NCI-H128 (cell line): ENCODE data around the gene TCFL5.

Experiments
- DNase-seq: peaks from one replicate; lab custom pipeline; 2025; ENCODE audit not compliant: unreplicated experiment; lab: John Stamatoyannopoulos, UW

TCFL5 gene

DNA sequence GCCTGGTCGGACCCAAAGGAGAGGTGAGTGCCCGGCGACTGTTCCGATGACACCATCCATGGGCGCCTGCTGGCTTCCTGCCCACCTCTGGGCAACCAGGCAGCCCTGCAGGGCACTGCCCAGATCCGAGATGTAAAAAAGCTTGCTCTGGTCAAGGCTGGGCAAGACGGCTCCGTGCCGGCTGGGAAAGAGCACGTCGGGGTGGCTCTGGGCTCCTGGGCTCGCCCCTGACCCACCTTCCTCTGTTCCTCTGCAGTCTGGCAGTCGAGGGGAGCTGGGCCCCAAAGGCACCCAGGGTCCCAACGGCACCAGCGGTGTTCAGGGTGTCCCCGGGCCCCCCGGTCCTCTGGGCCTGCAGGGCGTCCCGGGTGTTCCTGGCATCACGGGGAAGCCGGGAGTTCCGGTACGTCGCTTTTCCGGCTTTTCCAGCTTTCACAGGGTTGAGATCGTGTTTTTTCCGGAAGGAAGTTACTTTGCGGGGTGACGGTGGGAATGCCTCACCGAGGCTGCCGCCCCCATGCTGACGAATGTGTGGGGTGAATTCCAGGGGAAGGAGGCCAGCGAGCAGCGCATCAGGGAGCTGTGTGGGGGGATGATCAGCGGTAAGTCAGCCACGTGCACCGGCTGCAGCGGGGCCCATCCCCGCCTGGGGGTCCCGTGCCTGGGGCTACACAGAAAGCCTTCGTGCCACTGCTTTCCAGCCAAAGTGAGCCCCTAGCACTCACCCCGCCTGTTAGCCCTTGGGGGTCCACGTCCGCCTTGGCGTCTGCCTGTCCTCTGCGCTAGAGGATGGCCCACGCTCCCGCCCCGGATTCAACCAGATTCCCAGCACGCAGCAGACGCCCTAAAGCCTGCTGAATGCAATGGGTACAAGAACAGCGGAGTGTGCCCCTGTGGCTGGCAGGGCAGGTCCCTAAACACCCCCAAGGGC, 25.4 kb downstream of the TCFL5 start:
- no peak for DNase-seq

DNA sequence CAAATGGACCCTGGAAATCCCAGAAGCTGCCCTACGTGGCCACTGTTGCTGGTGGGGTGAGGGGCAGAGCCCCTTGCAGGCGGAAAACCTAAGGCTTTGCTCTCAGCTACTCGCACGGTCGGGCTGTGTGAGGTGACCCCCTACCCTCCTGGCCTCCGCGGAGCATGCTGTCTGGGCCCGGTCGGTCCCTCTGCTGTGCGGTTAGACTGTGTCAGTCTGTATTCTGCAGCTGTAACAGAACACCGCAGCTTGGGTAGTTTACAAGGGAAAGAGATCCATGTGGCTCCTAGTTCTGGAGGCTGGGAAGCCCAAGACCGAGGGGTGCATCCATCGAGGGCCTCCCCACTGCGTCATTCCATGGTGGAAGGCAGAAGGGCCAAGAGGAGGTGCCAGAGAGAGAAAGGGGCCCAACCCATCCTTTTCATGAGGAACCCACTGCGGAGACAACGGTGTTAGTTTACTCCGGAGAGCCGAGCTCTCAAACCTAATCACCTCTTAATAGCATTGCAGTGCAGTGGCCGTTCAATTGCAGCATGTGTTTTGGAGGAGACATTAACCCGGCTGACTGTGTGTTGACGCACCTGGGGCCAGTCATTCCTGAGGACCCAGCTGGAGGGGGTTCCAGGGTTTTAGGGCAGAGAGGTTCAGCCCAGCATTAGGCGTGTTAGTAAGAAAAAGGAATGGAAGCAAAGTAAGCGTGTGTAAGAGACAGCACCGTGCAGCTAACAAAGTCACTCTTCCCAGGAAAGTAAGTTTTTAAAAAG, 26.5 kb downstream of the TCFL5 start:
- no peak for DNase-seq

DNA sequence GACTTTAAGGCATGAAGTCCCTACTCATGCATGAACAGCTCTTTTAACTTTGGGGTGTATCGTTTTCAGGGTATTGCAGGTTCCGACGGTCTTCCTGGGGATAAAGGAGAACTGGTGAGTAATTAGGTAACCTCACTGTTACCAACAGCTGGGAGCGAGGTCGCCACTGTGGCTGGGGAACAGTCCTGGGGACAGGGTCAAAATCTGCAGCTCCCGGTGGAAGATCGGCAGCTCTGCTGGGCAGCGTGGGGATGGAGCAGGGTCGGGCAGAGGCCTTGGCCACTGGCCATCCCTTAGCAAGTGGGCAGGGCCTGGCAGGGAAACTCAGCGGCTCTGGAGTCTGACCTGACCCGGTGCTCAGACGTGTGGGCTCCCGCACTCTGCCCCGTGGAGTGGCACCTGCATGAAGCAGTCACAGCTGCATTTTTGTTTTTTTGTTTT, 28.7 kb downstream of the TCFL5 start:
- no peak for DNase-seq

DNA sequence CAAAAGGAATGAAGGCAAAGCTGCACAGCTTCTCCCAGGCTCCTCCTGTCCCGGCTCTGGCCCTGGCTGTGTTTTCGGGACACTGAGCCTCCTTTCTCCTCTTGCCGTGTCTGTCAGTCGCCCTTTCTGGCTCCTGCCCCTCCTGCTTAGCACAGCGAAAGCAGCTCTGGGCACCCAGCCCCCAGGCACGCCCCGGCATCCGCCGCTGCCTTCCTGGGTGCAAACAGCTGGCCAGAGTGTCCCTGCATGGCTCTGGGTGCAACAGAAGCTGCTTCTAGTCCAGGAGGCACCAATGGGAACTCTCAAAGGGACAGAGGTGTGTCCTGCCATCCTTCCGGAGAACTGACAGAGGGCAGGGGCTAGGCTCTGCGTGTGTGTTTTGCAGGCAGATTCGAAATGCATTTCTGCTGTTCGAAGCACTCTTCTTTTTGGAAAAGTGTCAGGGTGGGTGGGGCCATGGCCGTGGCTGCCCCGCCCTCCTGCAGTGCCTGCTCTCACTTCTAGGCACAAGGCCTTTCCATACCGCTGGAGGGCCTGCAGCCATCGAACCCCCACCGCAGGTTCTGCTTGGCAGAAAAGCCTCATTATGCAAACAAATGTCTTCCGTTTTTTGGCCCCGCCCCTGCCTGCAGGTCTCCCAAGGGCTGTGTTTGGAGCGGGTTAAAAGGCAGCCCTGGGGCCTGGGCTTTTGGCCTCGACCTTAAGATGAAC, 29.3 kb downstream of the TCFL5 start:
- DNase-seq, result no peak

DNA sequence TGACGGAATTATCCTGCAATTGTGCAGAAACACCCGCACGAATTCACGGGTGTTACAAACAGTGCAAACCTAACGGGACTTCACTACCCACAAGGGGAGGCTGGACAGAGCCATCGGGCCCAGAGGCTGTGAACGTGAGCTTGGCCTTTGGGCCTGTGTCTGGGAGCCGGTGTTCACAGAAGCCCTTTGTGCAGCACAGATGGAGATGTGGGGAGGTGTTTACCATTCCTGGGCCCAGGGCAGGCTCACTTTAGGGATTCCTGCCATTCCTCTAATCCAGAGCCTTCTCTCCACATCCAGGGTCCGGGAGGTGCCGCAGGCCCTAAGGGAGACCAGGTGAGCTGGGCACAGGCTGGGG, 29.8 kb downstream of the TCFL5 start:
- DNase-seq, result no peak

DNA sequence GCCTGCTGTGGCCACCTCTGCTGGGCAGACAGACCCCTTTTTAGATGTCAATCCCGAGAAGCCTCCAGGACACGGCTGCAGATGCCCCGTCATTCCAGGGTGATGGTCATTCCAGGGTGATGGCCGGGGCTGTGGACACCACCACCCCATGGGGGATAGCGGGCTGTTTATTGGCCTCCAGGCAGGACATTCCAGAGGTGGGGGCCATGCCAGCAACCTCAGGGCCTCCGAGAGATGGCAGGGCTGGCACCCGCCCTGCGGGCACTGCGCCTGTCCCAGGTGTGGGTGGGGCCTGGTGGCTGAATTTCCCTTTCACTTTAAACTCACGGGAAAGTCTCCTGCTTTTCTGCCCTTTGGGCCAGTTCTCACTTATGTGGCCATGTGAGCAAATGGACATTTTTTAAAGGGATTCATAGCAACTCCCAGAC, 30.2 kb downstream of the TCFL5 start:
- DNase-seq, result no peak

DNA sequence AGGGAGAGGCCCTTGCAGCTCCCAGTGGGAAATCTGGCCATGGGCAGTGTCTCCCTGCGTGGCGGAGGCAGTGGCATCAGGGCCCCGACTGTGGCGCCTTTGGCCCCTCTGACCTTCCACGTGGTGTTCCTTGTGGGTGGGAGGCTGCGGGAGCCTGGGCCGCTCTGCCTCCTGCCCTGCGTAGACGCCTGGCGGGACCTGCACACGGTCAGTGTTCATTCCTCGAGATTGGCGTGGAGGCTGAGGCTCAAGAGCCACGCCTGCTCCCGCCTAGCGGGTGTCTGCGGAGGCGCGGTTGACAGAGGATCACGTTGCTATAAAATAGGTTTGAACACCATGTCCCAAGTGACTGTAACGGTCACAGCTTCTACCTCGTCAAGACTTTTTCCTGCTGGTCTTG, 30.8 kb downstream of the TCFL5 start:
- no peak for DNase-seq

DNA sequence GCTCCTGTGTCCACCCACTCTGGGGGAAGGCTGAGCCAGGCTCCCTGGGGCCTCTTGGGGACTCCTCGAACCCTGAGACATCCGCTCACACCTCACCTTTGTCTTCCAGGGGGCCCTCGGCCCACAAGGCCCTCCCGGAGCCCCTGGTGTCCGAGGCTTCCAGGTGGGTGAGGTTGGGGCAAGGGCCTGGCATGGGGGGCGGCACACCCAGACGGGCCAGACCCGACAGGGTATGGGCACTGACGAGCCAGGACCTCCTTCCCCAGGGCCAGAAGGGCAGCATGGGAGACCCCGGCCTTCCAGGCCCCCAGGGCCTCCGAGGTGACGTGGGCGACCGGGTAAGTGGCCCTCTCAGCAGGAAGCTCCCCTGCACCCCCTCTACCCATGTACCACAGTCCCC, 31.4 kb downstream of the TCFL5 start:
- DNase-seq, result no peak

DNA sequence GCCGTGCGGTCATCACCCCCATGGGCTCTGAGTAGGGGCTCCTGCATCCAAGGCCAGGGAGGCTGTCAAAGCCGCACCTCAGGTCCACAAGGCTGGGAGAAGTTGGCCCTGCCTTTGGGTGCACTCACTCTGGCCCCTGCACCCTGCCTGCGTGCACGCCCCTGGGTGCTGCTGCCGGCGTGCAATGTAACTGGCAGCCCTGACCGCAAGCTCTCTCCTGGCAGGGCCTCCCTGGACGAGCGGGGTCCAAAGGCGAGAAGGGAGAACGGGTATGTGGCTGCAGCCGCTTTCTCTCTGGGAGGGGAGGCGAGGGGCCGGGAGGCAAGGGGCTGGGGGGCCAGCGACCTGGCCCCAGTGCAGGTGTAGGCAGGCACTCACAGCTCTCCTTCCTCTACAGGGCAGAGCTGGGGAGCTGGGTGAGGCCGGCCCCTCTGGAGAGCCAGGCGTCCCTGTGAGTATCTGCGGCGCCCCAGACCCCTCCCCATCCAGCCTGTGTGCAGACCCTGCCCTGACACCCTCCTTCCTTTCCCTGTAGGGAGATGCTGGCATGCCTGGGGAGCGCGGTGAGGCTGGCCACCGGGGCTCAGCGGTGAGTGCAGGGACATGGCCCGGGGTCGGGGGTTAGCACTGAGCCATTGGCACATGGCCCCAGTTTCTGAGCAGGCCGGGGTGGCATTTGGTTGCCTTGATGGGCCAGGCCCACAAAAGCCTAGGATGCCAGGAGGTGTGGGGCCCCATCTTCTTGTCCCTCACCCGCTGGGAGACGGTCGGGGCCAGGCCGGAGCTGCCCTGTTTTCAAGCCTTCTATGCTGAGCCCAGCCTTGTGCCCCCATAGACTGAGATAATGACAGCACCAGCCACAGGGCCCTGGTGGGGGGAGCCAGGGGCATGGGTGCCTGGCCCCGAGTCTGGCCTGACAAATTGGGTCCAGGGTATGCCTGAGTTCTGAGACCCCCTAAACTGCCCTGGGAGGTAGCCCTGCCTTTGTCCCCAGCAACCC, 32.1 kb downstream of the TCFL5 start:
- no peak for DNase-seq

DNA sequence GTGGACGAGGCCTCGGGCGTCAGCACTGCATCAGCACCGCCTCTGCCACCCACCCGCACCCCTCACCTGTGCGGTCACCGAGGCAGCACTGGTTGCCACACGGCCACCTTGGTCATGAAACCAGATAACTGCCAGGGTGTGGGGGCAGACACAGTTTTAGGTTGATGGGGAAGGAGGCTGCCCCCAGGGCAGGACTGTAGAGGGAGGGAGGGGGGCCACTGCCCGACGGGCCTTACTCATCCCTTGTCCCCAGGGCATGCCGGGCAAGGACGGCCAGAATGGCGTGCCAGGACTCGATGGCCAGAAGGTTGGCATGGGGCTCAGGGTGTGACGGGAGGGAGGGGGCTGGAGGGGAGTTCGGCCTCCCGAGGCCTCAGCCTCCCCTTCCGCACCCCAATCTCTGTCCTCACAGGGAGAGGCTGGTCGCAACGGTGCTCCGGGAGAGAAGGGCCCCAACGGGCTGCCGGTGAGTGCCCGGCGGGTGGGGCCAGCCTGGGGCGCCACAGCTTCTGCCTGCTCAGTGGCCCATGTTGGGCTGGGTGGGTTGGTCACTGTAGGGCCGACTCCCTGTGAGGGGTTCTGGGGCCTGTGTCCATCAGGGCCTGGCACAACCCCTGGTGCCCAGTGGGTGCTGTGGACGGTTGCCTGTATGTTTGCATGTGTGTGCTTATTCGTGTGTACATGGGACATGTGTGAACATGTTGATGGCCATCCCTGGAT, 33.0 kb downstream of the TCFL5 start:
- DNase-seq, result no peak

DNA sequence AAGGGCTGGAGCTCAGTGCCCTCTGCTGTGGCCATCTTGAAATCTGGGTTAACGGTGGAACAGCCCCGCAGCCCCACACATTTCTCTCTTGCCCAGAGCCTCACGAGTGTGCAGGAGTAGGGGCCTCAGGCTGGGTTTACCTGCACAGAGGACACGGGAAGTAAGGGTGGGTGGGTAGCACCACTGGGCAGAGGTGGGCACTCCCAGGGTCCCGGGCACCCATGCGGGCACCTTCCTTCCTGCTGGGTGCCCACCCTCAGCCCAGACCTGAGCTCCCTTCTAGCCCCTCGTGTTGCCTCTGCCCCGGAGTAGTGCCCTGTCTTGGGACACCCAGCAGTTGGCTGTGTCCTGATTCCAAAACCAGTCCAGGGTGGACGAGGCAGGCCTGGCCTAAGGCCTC, 33.6 kb downstream of the TCFL5 start:
- DNase-seq, result no peak

DNA sequence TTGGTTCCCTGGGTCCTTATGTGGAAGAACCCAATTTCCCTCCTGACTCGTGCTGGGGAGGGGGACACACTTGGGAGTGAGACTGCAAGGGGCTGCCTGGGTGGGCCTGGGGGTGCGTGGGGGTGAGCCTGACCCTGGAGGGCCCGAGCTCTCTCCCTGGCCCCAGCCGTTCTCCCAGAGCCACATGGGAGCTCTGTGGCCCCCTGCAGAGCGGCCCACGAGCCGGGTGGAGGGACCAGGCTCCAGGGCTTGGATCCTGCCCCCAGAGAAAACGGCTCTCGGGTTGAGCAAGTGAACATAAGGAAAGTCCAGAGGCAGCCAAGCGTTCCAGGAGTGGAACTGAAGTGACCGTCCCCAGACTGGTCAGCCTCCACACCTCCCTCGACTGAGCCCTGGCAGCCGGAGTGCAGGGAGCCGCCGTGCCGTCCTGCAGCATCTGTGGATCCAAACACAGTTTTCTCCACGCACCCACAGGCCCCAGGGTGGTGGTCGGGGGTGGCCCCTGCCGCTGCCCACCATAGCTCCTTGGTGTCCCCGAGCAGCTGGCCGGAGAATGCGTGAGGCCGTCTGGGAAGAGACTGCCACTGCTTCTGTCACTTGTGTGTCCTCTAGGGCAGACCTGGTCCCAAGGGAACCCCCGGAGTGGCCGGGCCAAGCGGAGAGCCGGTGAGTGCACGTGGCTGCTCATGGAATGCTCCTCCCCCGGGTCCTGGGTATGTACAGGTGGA, 34.1 kb downstream of the TCFL5 start:
- no peak for DNase-seq

DNA sequence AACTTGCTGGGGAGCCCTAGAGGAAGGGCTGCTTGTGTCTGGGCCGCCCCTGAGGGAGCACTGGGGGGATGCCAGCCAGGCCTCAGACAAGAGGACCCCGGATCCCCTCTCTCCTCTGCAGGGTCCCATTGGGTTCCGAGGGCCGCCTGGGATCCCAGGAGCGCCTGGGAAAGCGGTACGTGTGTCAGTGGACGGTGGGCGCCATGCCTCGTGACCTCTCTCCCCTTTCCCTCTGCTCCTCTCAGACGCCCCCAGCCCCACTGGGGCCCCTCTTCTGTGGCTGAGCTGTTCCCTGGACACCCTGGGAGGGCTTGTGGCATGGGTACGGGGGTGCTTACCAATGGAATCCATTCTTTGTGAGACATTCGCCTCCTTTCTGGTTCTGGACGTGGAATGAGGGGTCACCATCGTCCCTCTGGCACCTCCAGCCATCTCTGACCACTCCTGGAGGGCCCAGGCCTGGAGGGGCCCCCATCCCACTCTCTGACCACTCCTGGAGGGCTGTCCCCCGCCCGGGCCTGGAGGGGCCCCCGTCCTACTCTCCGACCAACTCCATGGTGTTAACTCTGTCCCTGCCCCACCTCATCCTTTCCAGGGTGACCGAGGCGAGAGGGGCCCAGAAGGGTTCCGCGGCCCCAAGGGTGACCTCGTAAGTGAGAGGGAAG, 34.8 kb downstream of the TCFL5 start:
- DNase-seq, result no peak

DNA sequence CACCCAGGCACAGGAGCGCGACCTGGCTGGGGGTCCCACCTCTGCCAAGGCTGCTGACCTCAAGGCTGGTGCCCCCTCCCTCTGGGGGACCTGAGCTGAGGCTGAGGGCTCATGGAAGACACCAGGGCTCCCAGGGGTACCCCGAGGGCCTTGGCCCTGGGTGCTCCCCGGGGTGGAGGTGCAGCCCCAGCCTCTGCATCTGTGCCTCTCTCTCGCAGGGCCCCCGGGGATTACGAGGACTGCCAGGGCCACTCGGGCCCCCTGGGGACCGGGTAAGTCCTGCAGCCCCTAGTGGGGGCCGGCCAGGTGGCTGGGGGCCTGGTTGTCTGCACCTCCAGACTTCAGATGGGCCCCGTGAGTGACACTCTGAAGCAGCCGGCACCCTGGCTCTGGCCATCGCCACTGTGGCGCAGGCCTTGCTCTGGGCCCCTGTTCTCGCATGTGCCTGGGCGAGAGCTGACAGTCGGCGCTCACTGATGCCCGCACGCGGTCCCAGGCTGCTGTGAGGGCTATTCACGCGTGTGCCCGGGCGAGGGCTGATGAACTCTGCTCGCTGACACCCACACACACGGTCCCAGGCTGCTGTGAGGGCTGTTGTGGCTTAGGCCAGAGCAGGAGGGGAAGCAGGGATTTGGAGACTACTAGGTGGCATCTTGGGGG, 35.5 kb downstream of the TCFL5 start:
- no peak for DNase-seq

DNA sequence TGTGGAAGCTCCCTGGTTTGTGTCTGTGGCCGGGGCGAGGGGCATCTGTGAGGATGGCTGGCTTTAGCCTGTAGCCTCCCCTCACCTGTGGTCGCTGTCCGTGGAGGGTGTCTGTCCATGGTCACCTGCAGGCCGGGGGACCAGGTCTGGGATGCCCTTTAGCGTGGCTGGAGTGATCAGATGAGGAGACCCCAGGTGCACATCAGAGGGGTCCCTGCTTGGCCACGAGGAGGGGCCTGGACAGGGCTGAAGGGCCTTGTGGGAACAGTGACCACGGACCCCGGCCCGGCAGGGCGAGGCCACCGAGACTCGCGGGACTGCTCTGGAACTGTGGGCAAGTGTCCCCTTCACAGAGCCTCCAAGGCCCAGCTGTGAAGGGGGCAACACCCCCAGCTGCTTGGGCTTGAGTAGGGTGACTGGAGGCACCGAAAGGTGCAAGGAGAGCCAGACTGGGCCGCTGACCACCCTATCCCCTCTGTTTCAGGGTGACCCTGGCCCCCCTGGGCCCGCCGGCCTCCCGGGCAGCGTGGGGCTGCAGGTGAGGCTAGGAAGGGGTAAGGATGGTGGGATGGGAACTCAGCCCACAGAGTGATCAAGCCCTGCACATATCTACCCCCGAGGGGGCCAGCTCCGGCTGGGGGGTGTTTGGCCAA, 36.2 kb downstream of the TCFL5 start:
- DNase-seq, result no peak

DNA sequence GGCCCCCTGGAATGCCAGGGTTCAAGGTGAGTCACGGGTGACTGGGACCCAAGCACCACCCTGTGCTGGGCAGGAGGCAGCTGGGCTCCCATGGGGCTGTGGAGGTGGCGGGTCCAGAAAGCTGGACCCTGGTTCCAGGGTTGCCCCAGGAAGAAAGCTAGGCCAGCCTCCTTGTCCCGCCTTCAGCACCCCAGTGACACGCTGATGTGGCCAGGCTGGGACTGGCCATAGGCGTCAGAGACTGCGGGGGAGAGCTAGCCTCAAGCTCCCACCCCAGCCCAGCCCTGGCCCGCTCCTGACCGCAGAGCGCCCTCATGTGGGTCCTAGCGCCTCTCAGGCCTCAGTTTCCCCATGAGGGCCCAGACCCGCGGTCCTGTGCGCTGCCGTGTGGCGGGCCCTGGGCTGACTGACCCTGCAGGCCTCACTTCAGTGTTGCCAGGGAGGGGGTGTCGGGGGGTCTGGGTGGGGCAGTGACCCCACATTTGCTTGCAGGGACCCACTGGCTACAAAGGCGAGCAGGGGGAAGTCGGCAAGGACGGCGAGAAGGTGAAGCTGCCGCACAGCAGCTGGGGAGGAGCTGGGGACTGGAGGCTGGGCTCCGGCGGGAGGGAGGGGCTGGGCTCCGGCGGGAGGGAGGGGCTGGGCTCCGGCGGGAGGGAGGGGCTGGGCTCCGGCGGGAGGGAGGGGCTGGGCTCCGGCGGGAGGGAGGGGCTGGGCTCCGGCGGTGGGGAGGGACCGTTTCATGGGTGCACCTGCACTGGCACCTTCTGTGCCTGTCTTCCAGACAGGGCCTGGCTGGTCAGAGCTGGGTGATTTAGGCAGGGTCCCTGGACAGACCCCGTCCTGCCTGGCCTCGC, 36.9 kb downstream of the TCFL5 start:
- DNase-seq, result no peak
